Thyroid gland (tissue), 4 donors: ENCODE data around the gene ADAMTS2.

Experiments used
- CTCF ChIP-seq, 6 experiments: fragments of 200-600 bp in 3 of 6; fragments of 450-650 bp in 3 of 6; sonication (generic) in 3 of 6; IDR thresholded peaks; one replicate each; pipeline ENCODE4 v1.5.1; 2016 to 2019; ENCODE audit warnings: antibody characterized with exemption in 6 of 6, mild to moderate bottlenecking in 2 of 6, inconsistent platforms in 1 of 6, moderate library complexity in 1 of 6
- POLR2A ChIP-seq, 2 donors: fragments of 450-650 bp; IDR thresholded peaks; one replicate each; pipeline ENCODE4 v1.6.1; 2017; ENCODE audit warnings: antibody characterized with exemption in 2 of 2, mild to moderate bottlenecking in 2 of 2, moderate library complexity in 1 of 2

- TF ChIP-seq CTCF (IDR thresholded peaks at IDR 0.05) (no peak), POLR2A (IDR thresholded peaks at IDR 0.05) (no peak)
Observed at GRCh38 chr5:179250561-179251225, 94.6 kb downstream of the ADAMTS2 start.
